HTR-8/SVneo (cell line): Measurements from ENCODE around the gene DCST2.
A peak's percentile ranks its signal among the peaks of the same experiment; 100 is the strongest.

Experiments used
- DNase-seq: peaks from one replicate; pipeline ENCODE4 v3.0.0; 2011; ENCODE audit warnings: low spot score, mixed read lengths; ENCODE audit not compliant: insufficient read length
- FAIRE-seq: peaks from 2 replicates; lab custom pipeline; 2011; peaks lifted over from hg19 to GRCh38; lab: Jason Lieb, UNC

Gene DCST2

GRCh38 chr1:155030243-155030795 lies 3.3 kb downstream of the DCST2 start:
- no peak for FAIRE-seq
- no peak for DNase-seq

GRCh38 chr1:155029513-155030242 lies 3.9 kb downstream of the DCST2 start:
- no peak for DNase-seq
- no peak for FAIRE-seq

GRCh38 chr1:155026588-155026987 lies 7.0 kb downstream of the DCST2 start:
- DNase-seq, result no peak
- no peak for FAIRE-seq

GRCh38 chr1:155026154-155026553 lies 7.4 kb downstream of the DCST2 start:
- DNase-seq (no peak), FAIRE-seq (no peak)

GRCh38 chr1:155024315-155024714 lies 9.3 kb downstream of the DCST2 start:
- FAIRE-seq (no peak), DNase-seq (no peak)

GRCh38 chr1:155023627-155024026 lies 10.0 kb downstream of the DCST2 start:
- no peak for DNase-seq
- FAIRE-seq, result no peak

- FAIRE-seq (no peak), DNase-seq (no peak)
These were observed 10.7 kb downstream of the DCST2 start for GRCh38 chr1:155022927-155023236.

- no peak for FAIRE-seq
These were observed 11.2 kb downstream of the DCST2 start for GRCh38 chr1:155022136-155022926.

GRCh38 chr1:155019377-155020245 lies 14.0 kb downstream of the DCST2 start:
- DNase-seq (no peak), FAIRE-seq (no peak)

More at GRCh38 chr1:155022136-155022926, 11.2 kb downstream of the DCST2 start:
- DNase-seq, result no peak

- FAIRE-seq (no peak), DNase-seq (no peak)
These were observed 14.8 kb downstream of the DCST2 start for GRCh38 chr1:155018617-155019348.

GRCh38 chr1:155017946-155018316 lies 15.7 kb downstream of the DCST2 start:
- DNase-seq (no peak), FAIRE-seq (no peak)

- peak; percentile 90 for FAIRE-seq
These were observed 16.3 kb downstream of the DCST2 start for GRCh38 chr1:155017041-155017945.

GRCh38 chr1:155016231-155016831 lies 17.2 kb downstream of the DCST2 start:
- no peak for FAIRE-seq
- DNase-seq, result no peak

More at GRCh38 chr1:155017041-155017945, 16.3 kb downstream of the DCST2 start:
- peak; percentile 79 for DNase-seq

GRCh38 chr1:155015527-155016230 lies 17.9 kb downstream of the DCST2 start:
- DNase-seq (no peak), FAIRE-seq (no peak)

- DNase-seq (no peak), FAIRE-seq (no peak)
These were observed 18.7 kb downstream of the DCST2 start for GRCh38 chr1:155014709-155015508.

GRCh38 chr1:155013632-155014031 lies 19.9 kb downstream of the DCST2 start:
- FAIRE-seq, result no peak
- DNase-seq, result no peak
